Liver (tissue), 9 donors: ENCODE results near the gene ASPSCR1. TPM values are rescaled to one million over a fixed set of nuclear protein-coding genes. Genes with fewer than 3 reads are reported as not detected.
A peak's percentile ranks its signal among the peaks of the same experiment; 100 is the strongest.

Source experiments
- DNase-seq: peaks from one replicate; pipeline ENCODE4 v3.0.0-alpha.2; 2017; ENCODE audit warnings: low spot score
- H3K27ac ChIP-seq, 2 donors: one replicate each; pipeline ENCODE4 v1.7.0; 2013; ENCODE audit warnings: inconsistent platforms in 2 of 2, low read length in 2 of 2, control low read depth in 1 of 2, low read depth in 1 of 2, mild to moderate bottlenecking in 1 of 2
- H3K27me3 ChIP-seq, 4 donors: one replicate each; pipeline versions ENCODE4 v1.6.1 to v1.7.0; 2013; ENCODE audit warnings: low read length in 3 of 4, inconsistent platforms in 1 of 4, mild to moderate bottlenecking in 1 of 4, moderate library complexity in 1 of 4; ENCODE audit not compliant: control insufficient read depth in 4 of 4, insufficient read depth in 4 of 4
- H3K36me3 ChIP-seq, 4 donors: one replicate each; pipeline versions ENCODE4 v1.6.1 to v1.7.0; 2013; ENCODE audit warnings: low read length in 3 of 4, mild to moderate bottlenecking in 3 of 4, low read depth in 1 of 4, moderate library complexity in 1 of 4; ENCODE audit not compliant: control insufficient read depth in 4 of 4, insufficient read depth in 3 of 4
- H3K4me1 ChIP-seq, 4 donors: one replicate each; pipeline versions ENCODE4 v1.6.1 to v1.7.0; 2013; ENCODE audit warnings: low read length in 3 of 4, mild to moderate bottlenecking in 3 of 4, moderate library complexity in 1 of 4; ENCODE audit not compliant: control insufficient read depth in 4 of 4, insufficient read depth in 4 of 4
- H3K4me3 ChIP-seq, 3 donors: one replicate each; pipeline versions ENCODE4 v1.6.1 to v1.7.0; 2013; ENCODE audit warnings: low read length in 3 of 3, control low read depth in 1 of 3, low read depth in 1 of 3, mild to moderate bottlenecking in 1 of 3
- H3K9ac ChIP-seq, 2 donors: one replicate each; pipeline ENCODE4 v1.7.0; 2013; ENCODE audit warnings: low read length in 2 of 2, mild to moderate bottlenecking in 2 of 2, moderate library complexity in 2 of 2, control low read depth in 1 of 2, low read depth in 1 of 2
- H3K9me3 ChIP-seq, 4 donors: one replicate each; pipeline versions ENCODE4 v1.6.1 to v1.7.0; 2013; ENCODE audit warnings: low read length in 3 of 4; ENCODE audit not compliant: control insufficient read depth in 4 of 4
- ATF3 ChIP-seq: IDR thresholded peaks from 2 replicates; pipeline ENCODE4 v1.6.1; 2016; ENCODE audit warnings: antibody characterized with exemption
- EGR1 ChIP-seq, 2 donors: IDR thresholded peaks; 2 replicates each; pipeline ENCODE4 v1.6.1; 2016 to 2018; ENCODE audit warnings: antibody characterized with exemption in 2 of 2, low read depth in 2 of 2
- FOXA2 ChIP-seq: IDR thresholded peaks from 2 replicates; pipeline ENCODE4 v1.6.1; 2016; ENCODE audit warnings: antibody characterized with exemption
- GABPA ChIP-seq, 2 donors: IDR thresholded peaks in 1 of 2; conservative IDR thresholded peaks in 1 of 2; 2 replicates each; pipeline ENCODE4 v1.6.1; 2016; ENCODE audit warnings: antibody characterized with exemption in 2 of 2, mild to moderate bottlenecking in 1 of 2, moderate library complexity in 1 of 2
- HNF4A ChIP-seq, 2 donors: conservative IDR thresholded peaks; 2 replicates each; pipeline ENCODE4 v1.6.1; 2016; ENCODE audit warnings: antibody characterized with exemption in 2 of 2, mild to moderate bottlenecking in 2 of 2
- HNF4G ChIP-seq: IDR thresholded peaks from 2 replicates; pipeline ENCODE4 v1.6.1; 2016; ENCODE audit warnings: antibody characterized with exemption
- JUND ChIP-seq, 2 donors: IDR thresholded peaks; 2 replicates each; pipeline ENCODE4 v1.6.1; 2016; ENCODE audit warnings: antibody characterized with exemption in 2 of 2
- MAX ChIP-seq: IDR thresholded peaks from 2 replicates; pipeline ENCODE4 v1.6.1; 2016; ENCODE audit warnings: antibody characterized with exemption
- NR2F2 ChIP-seq: IDR thresholded peaks from 2 replicates; pipeline ENCODE4 v1.6.1; 2016; ENCODE audit warnings: antibody characterized with exemption
- RAD21 ChIP-seq, 2 donors: IDR thresholded peaks; 2 replicates each; pipeline ENCODE4 v1.6.1; 2016; ENCODE audit warnings: antibody characterized with exemption in 2 of 2, mild to moderate bottlenecking in 2 of 2
- REST ChIP-seq: IDR thresholded peaks from 2 replicates; pipeline ENCODE4 v1.6.1; 2016; ENCODE audit warnings: antibody characterized with exemption, mild to moderate bottlenecking
- RXRA ChIP-seq, 2 donors: IDR thresholded peaks; 2 replicates each; pipeline ENCODE4 v1.6.1; 2017 to 2018; ENCODE audit warnings: antibody characterized with exemption in 2 of 2, mild to moderate bottlenecking in 1 of 2
- SP1 ChIP-seq: IDR thresholded peaks from 2 replicates; pipeline ENCODE4 v1.6.1; 2018; ENCODE audit warnings: antibody characterized with exemption, mild to moderate bottlenecking
- TAF1 ChIP-seq: conservative IDR thresholded peaks from 2 replicates; pipeline ENCODE4 v1.6.1; 2016; ENCODE audit warnings: antibody characterized with exemption, mild to moderate bottlenecking
- YY1 ChIP-seq: IDR thresholded peaks from 2 replicates; pipeline ENCODE4 v1.6.1; 2016; ENCODE audit warnings: antibody characterized with exemption, mild to moderate bottlenecking
- ZBTB33 ChIP-seq: IDR thresholded peaks from 2 replicates; pipeline ENCODE4 v1.6.1; 2016; ENCODE audit warnings: antibody characterized with exemption
- WGBS: extraction: QIAGEN DNeasy Blood & Tissue Kit; methylation state at CpG from one replicate; pipeline ENCODE4 v1.1.7; 2013; 5-methylcytosine and 5-hydroxymethylcytosine counted together
- polyA plus RNA-seq, 2 donors: library from polyadenylated mRNA; stranded (reverse) in 1 of 2; unstranded in 1 of 2; fragments of 200-250 nt in 1 of 2; fragments of >200 nt in 1 of 2; fragmentation: Nextera tagmentation in 1 of 2; extraction: Ambion mirVana in 1 of 2; gene quantifications; one replicate each; pipeline versions ENCODE4 v1.2.1 to v1.2.3, GENCODE V29; 2013 to 2015
- total RNA-seq, 2 donors: library from RNA; depleted of rRNA; stranded (reverse); fragments of >200 nt; gene quantifications; one replicate each; pipeline ENCODE4 v1.2.3, GENCODE V29; 2014
- donor health status: healthy.
- donor health status: healthy.
- donor health status: healthy.
- donor health status: healthy.
- donor health status: healthy.

The ASPSCR1 gene
- total and polyA plus RNA-seq, 4 donors: 17.8 to 26.2 (median 20.4) TPM

- peaks cover 2 to 33% (median 14%) of the 10 kb centered on the region in 4 donors for H3K36me3 ChIP-seq
- DNase-seq: no peak
- no peaks in the 10 kb centered on the region for H3K27me3 ChIP-seq
- no peaks in the 10 kb centered on the region for H3K9me3 ChIP-seq
- peak overlapping the region; percentile 71 to 72 for H3K9ac ChIP-seq
- no peak for TF ChIP-seq FOXA2
- peak overlapping the region; percentile 61 to 96 (median 95) for H3K4me3 ChIP-seq
- H3K27ac ChIP-seq: peak overlapping the region; percentile 60 to 81
- 17% methylated on average over 36 of the region's 36 CpGs for WGBS
- peaks cover 8 to 32% (median 24%) of the 10 kb centered on the region in 4 donors for H3K4me1 ChIP-seq
Measured at GRCh38 chr17:82064433-82065192, 87.2 kb downstream of the ASPSCR1 start.

GRCh38 chr17:82065193-82065637 lies 87.8 kb downstream of the ASPSCR1 start:
- peak overlapping the region; percentile 61 to 96 (median 95) for H3K4me3 ChIP-seq
- peak overlapping the region; percentile 60 to 81 for H3K27ac ChIP-seq
- H3K36me3 ChIP-seq: peaks cover 2 to 28% (median 11%) of the 10 kb centered on the region in 4 donors
- DNase-seq: no peak
- peaks cover 8 to 32% (median 24%) of the 10 kb centered on the region in 4 donors for H3K4me1 ChIP-seq
- under 1% methylated on average over 47 of the region's 47 CpGs for WGBS
- TF ChIP-seq TAF1 (no peak), FOXA2 (no peak), EGR1 (IDR thresholded peaks at IDR 0.05; ENCODE audit: low read depth in 2 of 2) (no peak), RAD21 (IDR thresholded peaks at IDR 0.05) (no peak), NR2F2 (no peak), RXRA (IDR thresholded peaks at IDR 0.05) (no peak), ATF3 (no peak), HNF4A (conservative IDR thresholded peaks at IDR 0.05) (no peak), REST (no peak), SP1 (no peak), JUND (IDR thresholded peaks at IDR 0.05) (no peak), ZBTB33 (no peak), GABPA (IDR thresholded peaks at IDR 0.05 in 1 of 2, conservative IDR thresholded peaks at IDR 0.05 in 1 of 2) (no peak), MAX (no peak), HNF4G (no peak), YY1 (no peak)
- H3K27me3 ChIP-seq: no peaks in the 10 kb centered on the region
- no peaks in the 10 kb centered on the region for H3K9me3 ChIP-seq
- peak overlapping the region; percentile 71 to 72 for H3K9ac ChIP-seq
